H1 (cell line): ENCODE results near the gene TASOR2.

ENCODE experiments used
- ATF2 ChIP-seq: IDR thresholded peaks from 2 replicates; pipeline ENCODE4 v1.6.1; 2012; ENCODE audit warnings: low read length, inconsistent platforms
- CTCF ChIP-seq, 3 experiments: IDR thresholded peaks; 1 replicate in 2 of 3; 2 replicates in 1 of 3; pipeline versions ENCODE4 v1.5.1 to v1.6.1; 2011; ENCODE audit warnings: low read length in 3 of 3, mild to moderate bottlenecking in 3 of 3, inconsistent platforms in 2 of 3, low read depth in 1 of 3, moderate library complexity in 1 of 3; ENCODE audit not compliant: insufficient read depth in 1 of 3; ENCODE audit errors: control extremely low read depth in 1 of 3
- EP300 ChIP-seq, 2 experiments: IDR thresholded peaks; 1 replicate in 1 of 2; 2 replicates in 1 of 2; pipeline ENCODE4 v1.6.1; 2011 to 2012; ENCODE audit warnings: low read depth in 2 of 2, low read length in 2 of 2, mild to moderate bottlenecking in 2 of 2, borderline replicate concordance in 1 of 2, inconsistent platforms in 1 of 2, moderate library complexity in 1 of 2
- EZH2 ChIP-seq: fragments of 200-600 bp; sonication (generic); IDR thresholded peaks from 2 replicates; pipeline ENCODE4 v1.7.1; 2012; ENCODE audit warnings: low read depth, mild to moderate bottlenecking, moderate library complexity, low read length, inconsistent platforms; ENCODE audit not compliant: severe bottlenecking
- SUZ12 ChIP-seq: fragments of 200-600 bp; sonication (generic); IDR thresholded peaks from 2 replicates; pipeline ENCODE4 v1.6.1; 2012; ENCODE audit warnings: mild to moderate bottlenecking, inconsistent platforms, low read length, moderate library complexity, mixed read lengths
- TBP ChIP-seq: IDR thresholded peaks from 2 replicates; pipeline ENCODE4 v1.6.1; 2011; ENCODE audit warnings: low read depth, low read length, improper control_type of control experiment

DNA sequence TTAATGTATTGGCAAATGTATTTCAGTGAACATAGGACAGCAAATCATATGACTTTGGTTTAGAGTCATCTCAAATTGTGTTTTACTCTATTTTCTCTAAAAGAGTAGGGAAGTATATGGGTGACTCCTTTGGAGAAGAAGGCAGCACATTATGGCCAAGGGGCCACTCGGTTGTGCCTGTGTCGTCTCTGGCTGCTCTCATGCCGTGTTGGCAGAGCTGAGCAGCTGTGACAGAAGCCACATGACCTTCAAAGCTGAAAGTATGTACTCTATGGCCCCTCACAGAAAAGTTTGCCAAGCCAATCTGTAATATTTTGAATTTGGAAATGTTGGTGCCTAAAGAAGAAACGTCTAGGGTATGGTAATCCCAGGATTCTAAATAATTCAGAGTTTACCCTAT, 47.5 kb downstream of the TASOR2 start:
- TF ChIP-seq CTCF (IDR thresholded peaks at IDR 0.05; ENCODE audit: control extremely low read depth in 1 of 3, insufficient read depth in 1 of 3, low read depth in 1 of 3, low read length in 3 of 3) (no peak), EZH2 (no peak), TBP (no peak), SUZ12 (no peak), EP300 (IDR thresholded peaks at IDR 0.05; ENCODE audit: borderline replicate concordance in 1 of 2, low read depth in 2 of 2, low read length in 2 of 2) (no peak), ATF2 (no peak)
